NCI-H82 treated with DMSO at 0.1 percent for 48 hours (cell line): Measurements from ENCODE around the gene KARS1.
"Not testable (repeated sequence)": the region's sequence is repeated elsewhere in the genome, so short reads cannot be mapped to it uniquely, and the experiment has no call there.

Experiments used
- DNase-seq: peaks from one replicate; lab custom pipeline; 2025; ENCODE audit not compliant: unreplicated experiment; lab: John Stamatoyannopoulos, UW

The KARS1 gene

DNA sequence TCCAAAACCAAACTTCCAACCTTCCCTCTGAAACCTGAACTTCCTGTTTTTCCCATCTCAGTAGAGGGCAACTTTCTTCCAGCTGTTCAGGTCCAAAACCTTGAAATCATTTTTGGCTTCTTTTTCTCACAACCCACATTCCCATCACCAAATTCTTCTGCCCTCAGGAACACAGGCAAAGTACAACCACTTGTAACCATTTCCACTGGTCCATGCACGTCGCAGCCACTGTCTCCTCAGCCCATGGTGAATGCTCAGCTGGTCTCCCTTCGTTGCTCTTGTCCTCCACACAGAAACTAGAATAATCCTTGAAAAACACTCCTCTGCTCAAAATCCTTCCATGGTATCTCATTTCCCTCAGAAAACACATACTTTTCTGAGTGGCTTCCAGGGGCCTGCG, 20.7 kb downstream of the KARS1 start:
- no peak for DNase-seq

DNA sequence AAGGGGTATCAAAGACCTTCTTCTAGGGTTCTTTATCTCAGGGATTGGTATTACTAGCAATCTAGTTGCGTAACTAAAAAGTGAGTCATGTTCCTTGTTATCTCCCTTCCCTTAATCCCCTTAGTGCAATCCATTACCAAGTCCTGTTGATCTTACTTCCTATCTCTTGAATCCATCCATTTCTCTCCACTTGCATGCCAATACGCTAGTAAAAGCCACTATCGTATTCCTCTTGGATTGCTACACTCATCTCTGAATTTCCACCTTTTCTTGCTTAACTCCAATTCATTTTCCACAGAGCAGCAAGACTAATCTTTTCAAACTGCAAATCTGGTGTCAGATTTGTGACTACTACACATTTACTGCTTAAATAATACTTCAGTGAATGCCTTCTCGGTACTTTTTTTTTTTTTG, 22.5 kb downstream of the KARS1 start:
- peak; percentile 33 for DNase-seq

DNA sequence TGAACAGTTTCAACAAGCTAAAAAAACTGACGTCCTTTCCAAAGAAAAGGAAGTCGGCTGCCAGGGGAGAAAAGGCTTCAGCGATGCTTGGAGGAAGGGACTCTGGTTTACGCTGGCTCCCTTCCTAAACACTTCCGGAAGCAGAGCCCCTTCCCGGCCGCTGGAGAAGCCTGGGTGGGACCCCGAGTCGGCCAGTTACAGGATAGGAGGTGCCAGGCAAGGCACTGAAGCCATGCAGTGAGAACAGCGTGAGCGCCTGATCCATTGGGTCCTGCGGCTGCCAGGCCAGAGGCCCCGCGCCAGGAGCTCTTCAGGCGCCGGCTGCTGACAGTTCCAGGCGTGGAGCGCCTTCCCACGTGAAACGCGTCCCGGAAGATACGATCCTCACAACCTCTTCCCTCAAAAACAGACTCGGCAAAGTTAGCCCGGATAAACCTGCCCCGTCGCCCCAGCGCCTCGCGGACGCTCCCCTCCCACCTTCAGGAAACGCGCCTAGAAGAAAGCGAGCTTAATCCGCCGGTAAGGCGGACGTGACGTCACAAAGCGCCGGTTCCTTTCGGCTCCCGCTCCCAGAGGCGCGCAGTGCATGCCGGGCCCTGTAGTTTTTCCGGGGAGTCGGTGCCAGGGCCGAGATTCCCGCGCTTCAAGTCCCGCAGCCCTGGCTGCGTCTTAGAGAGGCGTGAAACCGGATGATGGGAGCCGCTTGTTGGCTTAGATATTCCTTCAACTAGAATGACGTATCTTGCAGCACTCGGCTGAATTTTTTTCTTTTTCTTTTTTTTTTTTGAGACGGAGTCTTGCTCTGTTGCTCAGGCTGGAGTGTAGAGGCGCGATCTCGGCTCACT, 24.5 kb downstream of the KARS1 start, which contains the start of gene ADAT1:
Gene ADAT1, minus strand, starts transcription at position 521 of the 845 bp plus-strand sequence. CDS start 2,482 bp downstream, outside the sequence.
- DNase-seq: peak; percentile 79

DNA sequence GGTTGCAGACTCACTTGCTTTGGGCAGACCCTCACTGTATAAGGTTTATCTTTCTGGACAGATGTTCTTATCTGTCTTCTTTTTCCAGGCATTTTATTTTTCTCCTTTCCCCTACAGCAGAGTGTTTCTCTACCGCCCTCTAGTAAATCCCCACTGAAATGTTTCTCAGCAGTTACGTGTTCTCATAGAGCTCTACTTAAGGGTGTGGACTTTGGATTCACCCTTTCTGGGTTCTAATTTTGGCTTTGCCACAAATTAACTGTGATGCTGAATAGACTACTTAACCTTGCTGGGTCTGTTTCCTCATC, 26.3 kb downstream of the KARS1 start:
- DNase-seq: peak; percentile 14

DNA sequence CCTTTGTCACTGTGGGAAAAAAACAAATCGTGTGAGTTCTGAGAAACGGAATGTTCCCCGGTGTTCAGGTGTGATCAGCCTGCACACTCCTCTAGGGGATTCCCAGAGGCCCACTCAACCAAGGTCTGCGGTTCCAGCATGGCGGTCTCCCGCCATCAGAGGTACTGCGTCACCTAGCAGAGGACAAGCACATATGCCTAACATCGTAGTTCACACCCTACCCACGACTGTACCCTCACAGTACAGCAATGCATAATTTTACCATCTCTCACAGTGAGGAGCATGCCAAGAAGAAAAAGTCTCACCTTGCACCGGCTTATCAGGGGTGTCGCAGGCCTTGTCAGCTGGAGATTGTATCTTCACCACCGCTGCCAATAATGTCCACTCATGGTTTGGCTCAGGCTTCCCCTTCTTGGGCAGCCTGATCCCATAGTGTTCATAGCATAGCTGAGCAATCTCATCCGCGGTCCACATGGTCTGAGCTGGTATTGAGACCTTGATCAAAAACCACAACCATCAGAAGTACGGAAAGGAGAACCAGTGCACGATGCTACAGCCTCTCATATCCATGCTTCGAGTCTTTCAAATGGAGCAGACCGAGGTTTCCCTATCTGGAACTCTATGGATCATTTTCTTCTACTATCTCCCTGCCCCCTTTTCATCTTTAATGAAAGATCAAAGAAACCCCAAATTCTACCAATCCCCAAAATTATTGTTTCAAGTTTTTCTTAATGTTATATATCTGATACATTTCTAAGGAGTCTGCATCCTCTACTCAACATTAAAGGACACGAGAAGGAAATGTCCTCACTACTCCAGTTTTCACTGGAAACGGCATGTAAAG, 26.9 kb downstream of the KARS1 start:
- DNase-seq: no peak

DNA sequence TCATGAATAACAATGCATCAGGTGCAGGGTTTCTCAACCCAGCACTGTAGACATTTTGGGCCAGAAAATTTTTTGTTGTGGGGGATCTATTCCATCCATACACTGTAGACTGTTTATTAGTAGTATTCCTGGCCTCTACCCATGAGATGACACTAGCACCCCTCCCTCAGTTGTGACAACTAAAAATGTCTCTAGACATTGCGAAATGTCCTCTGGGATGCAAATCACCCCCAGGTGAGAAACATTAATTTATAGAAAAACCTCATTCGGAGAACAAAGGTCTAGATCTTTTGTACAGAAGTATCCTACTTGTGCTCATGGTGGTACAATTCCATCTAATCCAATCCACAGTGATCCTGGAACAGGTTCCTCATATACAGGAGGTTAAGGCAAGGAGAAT, 28.7 kb downstream of the KARS1 start:
- DNase-seq: no peak

DNA sequence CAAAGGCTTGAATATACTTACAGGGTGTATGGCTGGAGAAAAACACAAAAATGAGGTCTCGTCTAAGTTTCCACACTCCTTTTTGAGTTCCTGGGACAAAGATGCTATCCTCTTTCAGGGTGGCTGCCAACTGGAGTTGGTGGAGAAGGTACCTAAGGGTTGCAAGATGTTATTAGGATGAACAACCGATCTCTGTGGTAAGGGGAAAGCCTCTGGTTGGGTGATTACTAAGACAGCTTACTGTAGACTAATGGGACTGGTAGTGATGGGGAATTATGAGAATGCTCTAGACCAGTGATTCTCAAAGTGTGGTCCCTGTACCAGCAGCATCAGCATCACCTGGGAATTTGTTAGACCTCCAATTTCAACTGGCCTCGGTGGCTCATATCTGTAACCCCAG, 30.3 kb downstream of the KARS1 start:
- no peak for DNase-seq

DNA sequence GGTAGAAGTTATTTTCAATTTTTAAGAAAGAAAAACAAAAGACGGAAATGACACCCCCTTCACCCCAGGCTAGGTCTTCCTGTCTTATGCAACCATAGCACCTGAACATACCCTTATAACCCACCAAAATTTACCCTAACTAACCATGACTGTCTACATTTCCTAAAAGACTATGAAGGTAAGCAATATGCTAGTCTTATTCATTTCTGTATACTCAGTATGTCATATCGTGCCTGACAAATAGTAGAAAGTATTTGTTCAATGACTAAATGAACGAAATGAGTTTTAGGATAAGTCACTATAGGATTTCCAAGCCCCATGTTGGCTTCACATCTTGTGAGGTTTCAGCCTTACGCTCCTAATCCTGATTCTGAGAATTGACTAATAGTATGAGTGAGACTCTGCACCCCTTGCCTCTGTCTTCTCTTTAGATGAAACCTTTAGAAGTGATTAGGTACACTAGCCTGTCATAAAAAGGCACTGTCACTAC, 30.9 kb downstream of the KARS1 start:
- no peak for DNase-seq

DNA sequence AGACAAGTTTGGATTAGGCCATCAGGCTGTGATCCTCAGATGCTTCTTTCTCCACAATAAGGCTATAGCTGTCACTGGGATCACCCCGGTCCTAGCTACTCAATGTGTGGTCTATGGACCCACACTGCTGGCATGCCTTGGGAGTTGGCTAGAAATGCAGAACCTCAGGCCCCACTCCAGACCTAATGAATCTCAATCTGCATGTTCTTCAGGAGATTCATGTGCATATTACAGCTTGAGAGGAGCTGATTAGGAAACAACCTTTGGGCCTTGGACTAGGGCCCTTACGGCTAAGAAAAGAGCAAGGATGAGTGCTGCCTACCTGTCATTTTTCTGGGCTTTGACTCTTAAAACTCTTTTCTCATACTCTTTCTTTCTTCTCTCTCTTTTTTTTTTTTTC, 31.8 kb downstream of the KARS1 start:
- no peak for DNase-seq

DNA sequence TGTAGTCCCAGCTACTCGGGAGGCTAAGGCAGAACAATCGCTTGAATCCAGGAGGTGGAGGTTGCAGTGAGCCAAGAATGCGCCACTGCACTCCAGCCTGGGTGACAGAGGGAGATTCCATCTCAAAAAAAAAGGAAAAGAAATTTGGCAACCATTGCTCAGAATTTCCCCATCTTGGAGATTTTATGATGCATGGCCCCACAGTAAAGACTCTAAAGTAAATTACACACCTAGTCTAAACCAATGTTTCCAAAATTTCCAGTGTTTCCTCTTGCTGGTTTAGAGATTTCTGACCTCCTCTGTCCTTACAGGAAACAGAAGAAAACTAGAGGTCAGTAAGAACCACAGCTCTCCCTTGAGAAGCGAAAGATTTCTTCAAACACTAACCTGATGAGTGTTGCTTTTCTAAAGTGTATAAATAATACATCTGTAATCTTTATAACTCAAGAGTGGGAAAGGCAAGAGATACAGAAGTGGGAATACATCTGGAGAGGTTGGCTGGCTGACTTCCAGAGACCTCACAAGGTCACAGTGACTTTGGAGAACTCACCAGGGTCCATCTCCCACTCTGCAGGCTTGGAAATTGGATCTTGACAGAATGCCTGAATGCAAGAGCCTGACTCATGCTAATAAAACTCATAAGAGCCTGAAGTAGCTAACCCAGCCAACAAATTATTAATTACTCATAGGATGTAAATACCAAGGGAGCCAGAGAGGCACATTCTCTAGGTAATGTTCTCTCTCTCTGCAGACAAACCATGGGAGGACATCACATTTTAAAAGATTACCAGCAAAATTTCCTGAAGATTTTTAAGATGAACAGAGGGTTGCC, 33.2 kb downstream of the KARS1 start:
- no peak for DNase-seq

DNA sequence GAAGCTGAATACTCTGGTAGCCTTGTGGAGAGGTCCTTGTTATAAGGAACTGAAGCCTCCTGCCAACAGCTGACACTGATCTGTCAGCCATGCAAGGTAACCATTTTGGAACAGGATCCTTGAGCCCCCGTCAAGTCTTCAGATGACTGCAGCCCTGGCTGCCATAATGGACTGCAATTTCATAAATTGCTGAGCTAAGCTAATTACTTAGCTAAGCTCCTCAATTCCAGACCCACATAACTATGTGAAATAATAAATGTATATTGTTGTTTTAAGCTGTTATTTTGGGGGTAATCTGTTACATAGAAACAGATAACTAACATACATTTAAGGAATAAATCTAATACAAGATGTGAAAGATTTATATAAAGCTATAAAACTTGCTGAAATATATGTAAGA, 41.0 kb downstream of the KARS1 start:
- DNase-seq: no peak

DNA sequence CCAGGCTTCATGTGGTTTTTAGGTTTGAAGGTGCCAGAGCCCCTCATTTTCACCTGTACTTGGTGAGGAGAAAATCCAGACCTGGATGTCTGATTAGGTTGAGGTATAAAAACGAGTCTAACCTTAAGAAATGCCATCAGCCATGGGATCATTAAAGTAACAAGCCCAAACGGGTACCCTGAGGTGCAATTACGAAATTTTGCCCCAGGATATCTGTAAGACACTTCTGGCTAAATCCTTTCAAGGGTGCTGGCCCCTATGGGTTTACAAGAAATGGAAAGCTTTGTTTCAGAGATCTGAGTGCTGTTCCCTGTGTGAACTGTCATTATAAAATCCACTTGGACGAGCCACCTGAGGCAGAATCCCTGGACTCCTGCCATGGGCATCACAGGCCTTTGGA, 44.2 kb downstream of the KARS1 start:
- DNase-seq: no peak

DNA sequence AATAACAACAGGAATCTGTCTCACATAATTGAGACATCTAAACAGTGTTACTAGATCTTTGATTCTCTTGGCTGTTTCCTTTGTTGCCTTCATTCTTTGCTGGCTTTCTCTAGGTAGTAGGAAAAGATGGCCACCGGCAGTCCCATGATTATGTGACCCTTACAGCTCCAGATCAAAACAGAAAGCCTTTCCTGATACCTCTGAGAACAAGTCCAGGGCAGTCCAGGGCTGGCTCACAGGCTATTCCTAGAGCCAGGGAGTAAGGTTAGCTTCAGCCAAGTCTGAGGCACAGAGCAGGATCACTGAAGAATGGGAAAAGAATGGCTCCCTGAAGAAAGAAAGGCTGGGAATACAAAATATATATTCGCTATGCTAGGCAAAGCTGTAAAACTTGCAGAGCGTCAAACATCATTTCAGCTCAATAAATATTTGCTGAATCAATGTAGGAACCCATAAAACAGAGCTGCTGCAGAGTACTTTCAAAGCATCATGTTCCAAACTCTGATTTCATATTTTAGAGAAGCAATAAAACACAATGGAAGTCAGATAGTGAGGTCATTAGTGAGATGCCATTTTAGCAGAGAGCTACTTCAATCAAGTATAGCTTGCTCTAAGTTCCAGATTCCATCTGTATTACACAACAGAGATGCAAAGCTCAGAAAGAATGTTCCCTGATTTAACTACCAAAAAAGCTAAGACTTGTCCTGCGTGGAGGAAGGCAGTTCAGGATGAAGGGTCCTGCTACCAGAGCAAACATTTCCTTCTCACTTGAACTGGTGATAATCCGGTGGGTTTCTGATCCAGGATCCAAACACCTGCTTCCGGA, 47.8 kb downstream of the KARS1 start:
- no peak for DNase-seq

DNA sequence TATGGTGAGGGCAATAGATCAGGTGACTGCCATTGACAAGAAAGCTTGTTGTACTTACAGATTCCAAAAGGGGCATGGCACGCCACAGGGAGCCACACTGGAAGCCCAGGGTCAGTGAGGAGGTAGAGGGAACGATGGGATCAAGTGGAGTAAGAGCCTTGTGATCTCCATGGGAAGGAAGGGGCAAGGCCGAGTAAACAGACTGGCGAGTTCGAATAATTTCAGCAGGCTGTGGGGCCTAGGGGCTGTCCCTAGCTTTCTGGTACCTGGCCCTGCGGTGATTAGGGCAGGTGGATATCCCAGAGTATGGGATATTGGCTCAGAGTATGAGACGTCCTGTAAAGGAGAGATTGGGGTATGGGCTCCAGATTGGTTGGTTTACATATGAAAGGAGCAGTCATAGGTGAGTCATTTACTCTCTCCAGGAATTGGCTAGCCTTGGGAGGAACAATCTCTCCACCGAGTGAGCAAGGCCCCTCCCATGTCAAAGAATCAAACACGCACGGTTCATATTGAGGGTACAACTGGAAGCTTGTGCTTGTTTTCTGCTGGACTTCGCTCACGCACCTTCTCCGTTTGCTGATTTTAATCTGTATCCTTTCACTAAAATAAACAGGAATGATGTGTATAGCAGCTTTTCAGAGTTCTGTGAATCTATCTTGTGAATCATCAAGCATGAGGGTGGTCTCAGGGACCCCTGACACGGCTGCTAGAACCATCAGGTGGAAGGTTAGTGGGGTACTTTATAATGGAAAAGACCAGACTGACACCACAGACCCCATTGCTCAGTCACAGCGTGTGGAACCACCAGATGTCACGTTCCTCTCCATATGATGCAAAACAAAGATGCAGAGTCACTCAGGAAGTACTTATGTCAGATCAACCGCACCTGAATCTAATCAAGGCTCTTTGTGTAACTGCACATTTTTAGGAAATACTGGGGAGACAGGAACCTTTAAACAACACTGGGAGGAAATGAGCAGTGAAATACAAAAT, 53.3 kb downstream of the KARS1 start:
- no peak for DNase-seq

DNA sequence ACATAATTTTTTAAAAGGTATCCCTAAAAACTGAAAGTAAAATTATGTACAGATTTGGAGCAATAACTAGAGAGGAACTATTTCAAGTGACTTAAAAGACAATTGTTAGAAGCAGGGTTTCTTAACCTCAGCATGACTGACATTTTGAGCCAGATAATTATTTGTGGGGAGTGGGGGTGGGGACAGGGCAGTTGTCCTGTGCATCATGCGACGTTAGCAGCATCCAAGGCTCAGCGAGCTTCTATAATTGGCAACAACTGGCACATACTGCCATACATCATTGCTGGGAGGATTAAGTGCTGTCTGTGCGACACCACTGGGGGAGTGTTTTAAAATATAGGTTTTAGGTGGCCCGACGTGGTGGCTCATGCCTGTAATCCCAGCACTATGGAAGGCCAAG, 54.2 kb downstream of the KARS1 start:
- DNase-seq: no peak

DNA sequence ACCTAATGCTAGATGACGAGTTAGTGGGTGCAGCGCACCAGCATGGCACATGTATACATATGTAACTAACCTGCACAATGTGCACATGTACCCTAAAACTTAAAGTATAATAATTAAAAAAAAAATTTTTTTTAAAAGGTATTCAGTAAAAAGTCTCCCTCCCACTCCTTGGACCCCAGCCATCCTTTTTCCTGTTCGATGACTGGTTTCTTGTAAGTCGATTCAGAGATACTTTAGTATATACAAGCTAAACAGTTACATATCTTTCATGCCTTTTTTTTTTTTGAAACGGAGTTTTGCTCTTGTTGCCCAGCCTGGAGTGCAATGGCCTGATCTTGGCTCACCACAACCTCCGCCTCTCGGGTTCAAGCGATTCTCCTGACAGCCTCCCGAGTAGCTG, 55.5 kb downstream of the KARS1 start:
- DNase-seq: not testable (repeated sequence)

DNA sequence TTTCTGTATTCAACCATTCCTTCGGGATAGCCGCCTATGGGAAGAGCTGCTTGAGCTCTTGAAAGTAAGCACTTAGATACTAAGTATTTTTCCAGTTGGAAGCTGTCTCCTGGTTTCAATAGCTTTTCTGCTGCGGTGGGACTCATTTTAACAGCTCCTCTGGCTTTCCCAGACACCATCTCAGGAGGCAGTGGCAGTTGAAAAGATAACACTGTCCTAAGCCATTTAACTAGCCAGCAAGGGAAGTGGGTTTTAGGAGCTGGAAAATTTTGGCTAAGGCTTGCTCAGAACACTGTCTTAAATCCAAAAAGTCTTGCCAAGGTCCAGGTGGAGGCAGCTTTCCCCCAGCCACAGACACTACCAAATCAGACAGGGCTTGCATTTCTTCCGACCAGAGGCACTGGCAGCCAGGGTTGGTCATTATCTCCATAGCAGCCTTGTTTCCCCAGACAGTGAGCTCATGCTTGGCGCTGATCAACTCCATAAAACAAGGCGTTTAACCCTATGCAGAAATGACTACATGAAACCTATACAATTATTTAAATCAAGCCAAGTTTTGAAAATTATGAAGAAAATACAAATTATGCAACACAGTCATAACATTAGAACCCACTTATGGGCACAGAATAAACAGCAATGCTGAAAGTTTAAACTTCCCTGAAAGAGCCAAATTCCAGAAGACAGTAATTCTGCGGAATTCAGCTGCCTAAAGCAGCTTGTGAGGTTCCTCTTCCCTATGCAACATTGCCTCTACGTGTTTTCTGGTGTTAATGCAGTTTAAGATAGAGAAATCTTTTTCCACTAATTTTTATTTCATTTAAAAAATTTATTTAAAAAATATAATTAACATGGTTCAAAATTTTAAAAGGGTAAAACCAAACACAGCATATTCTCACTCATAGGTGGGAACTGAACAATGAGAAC, 56.3 kb downstream of the KARS1 start:
- DNase-seq: no peak

DNA sequence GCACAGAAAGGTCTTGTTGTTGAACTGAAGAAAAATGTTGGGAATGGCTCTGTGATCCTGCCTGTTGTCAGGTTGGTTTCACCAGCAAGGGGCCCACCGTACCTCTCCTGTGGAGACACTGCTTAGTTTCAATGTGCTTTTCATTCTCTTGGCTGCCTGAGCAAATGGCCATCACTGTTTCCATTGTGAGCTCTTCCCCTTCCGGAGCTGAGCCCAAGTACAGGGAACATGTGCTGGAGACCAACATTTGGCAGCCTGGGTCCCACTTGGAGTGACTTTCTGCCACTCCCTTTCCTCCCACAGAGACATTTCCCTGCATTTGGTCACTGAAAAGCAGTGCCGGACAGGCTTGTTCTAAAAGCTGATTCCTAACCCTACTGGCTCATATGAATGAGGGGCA, 58.2 kb downstream of the KARS1 start:
- DNase-seq: no peak
